HepG2 (cell line): ENCODE results near the gene ADGRV1. TPM values are rescaled to one million over a fixed set of nuclear protein-coding genes. Genes with fewer than 3 reads are reported as not detected.

ENCODE experiments used
- FOXK1 ChIP-seq: sonication (generic); formaldehyde crosslinking; IDR thresholded peaks from 2 replicates; pipeline ENCODE4 v1.4.0; 2020; ENCODE audit warnings: low read depth, missing genetic modification reagents, borderline replicate concordance
- MEF2D ChIP-seq: sonication (generic); formaldehyde crosslinking; IDR thresholded peaks from 2 replicates; pipeline ENCODE4 v1.5.1; 2020; ENCODE audit warnings: mild to moderate bottlenecking, missing genetic modification reagents
- NCOA2 ChIP-seq: sonication (generic); formaldehyde crosslinking; IDR thresholded peaks from 2 replicates; pipeline ENCODE4 v1.8.0; 2022; ENCODE audit warnings: inconsistent platforms
- SIX1 ChIP-seq: sonication (generic); formaldehyde crosslinking; IDR thresholded peaks from 2 replicates; pipeline ENCODE4 v1.4.0; 2020; ENCODE audit warnings: missing genetic modification reagents, borderline replicate concordance
- TCF7 ChIP-seq: sonication (generic); IDR thresholded peaks from 2 replicates; pipeline ENCODE4 v1.6.1; 2016; ENCODE audit warnings: antibody characterized with exemption, low read depth
- ZGPAT ChIP-seq: IDR thresholded peaks from 2 replicates; pipeline ENCODE4 v1.6.1; 2016; ENCODE audit warnings: mild to moderate bottlenecking
- ZKSCAN1 ChIP-seq: fragments of 150-350 bp; IDR thresholded peaks from 2 replicates; pipeline ENCODE4 v1.6.1; 2014; ENCODE audit warnings: low read length
- ZNF609 ChIP-seq: sonication (generic); formaldehyde crosslinking; IDR thresholded peaks from 2 replicates; pipeline ENCODE4 v1.4.0; 2020; ENCODE audit warnings: mild to moderate bottlenecking, missing genetic modification reagents, borderline replicate concordance
- polyA plus RNA-seq, 8 experiments: library from polyadenylated mRNA; depleted of rRNA in 3 of 8; stranded (reverse) in 7 of 8; unstranded in 1 of 8; fragments of >200 nt; fragmentation: Illumina TruSeq in 4 of 8; extraction: Trizol in 4 of 8; gene quantifications; 2 replicates each; pipeline versions ENCODE4 v1.2.1 to v1.2.3, GENCODE V29; 2011 to 2016; ENCODE audit warnings: low read depth in 4 of 8, missing spikeins in 1 of 8, mixed read lengths in 1 of 8; ENCODE audit not compliant: insufficient read depth in 1 of 8
- total RNA-seq, 5 experiments: library from RNA; depleted of rRNA; stranded (reverse); fragments of >200 nt; fragmentation: Illumina TruSeq; extraction: Trizol; gene quantifications; 2 replicates each; pipeline ENCODE4 v1.2.3, GENCODE V29; 2016; ENCODE audit warnings: low read depth in 1 of 5

The ADGRV1 gene
- total and polyA plus RNA-seq, 2 of the 13 experiments (the other 11 are each of a cell fraction or from before 2014, with no cell fraction given), result 1.7 to 3.9 TPM

GRCh38 chr5:90866915-90867731 lies 308.5 kb downstream of the ADGRV1 start (continued):
- peak; percentile 47; the same call in 1 of the 2 replicates for TF ChIP-seq SIX1 (CRISPR knock-in tag)
- peak; percentile 17; the same call in 1 of the 2 replicates for TF ChIP-seq ZNF609 (CRISPR knock-in tag)
- TF ChIP-seq NCOA2, result peak; percentile 89
- TF ChIP-seq ZKSCAN1, result no peak
- peak; percentile 15; the same call in 1 of the 2 replicates for TF ChIP-seq FOXK1 (CRISPR knock-in tag)
- TF ChIP-seq ZGPAT (CRISPR knock-in tag), result peak; percentile 67; the same call in 1 of the 2 replicates
- peak; percentile 98 for TF ChIP-seq MEF2D (CRISPR knock-in tag)
- peak; percentile 62 for TF ChIP-seq TCF7
